Brain microvascular endothelial cell (primary cell): ENCODE results near the gene FGGY.

Source experiments
- DNase-seq: peaks from one replicate; pipeline ENCODE4 v3.0.0-alpha.2; 2020
- H3K27ac ChIP-seq: fragments of 250-450 bp; sonication (Bioruptor Pico); 2 replicates; pipeline ENCODE4 v1.5.1; 2020; ENCODE audit warnings: mild to moderate bottlenecking, moderate library complexity
- H3K27me3 ChIP-seq: fragments of 250-450 bp; sonication (Bioruptor Pico); replicated peaks from 2 replicates; pipeline ENCODE4 v1.5.1; 2020; ENCODE audit warnings: mild to moderate bottlenecking
- H3K36me3 ChIP-seq: fragments of 250-450 bp; sonication (Bioruptor Pico); replicated peaks from 2 replicates; pipeline ENCODE4 v1.5.1; 2020; ENCODE audit warnings: mild to moderate bottlenecking
- H3K4me3 ChIP-seq: 2 replicates; pipeline ENCODE4 v1.5.1; 2011; ENCODE audit warnings: low read depth, mild to moderate bottlenecking, control low read depth, low read length, moderate library complexity
- CTCF ChIP-seq: IDR thresholded peaks from 2 replicates; pipeline ENCODE4 v1.5.1; 2011; ENCODE audit warnings: low read depth, mild to moderate bottlenecking, moderate library complexity, low read length, control low read depth, inconsistent platforms; ENCODE audit errors: missing control alignments
- in situ Hi-C: cut with HindIII; loops from 2 replicates; pipeline ENCODE4 v1.10.0; 2017; ENCODE audit warnings: low sequenced_read_pairs, low pct_ligation_motif_present

FGGY gene

GRCh38 chr1:59279645-59280044 lies 17.2 kb upstream of the FGGY start:
- Histone ChIP-seq H3K36me3 (no peaks in the 10 kb centered on the region), H3K27me3 (no peaks in the 10 kb centered on the region), H3K4me3 (no peak overlapping the region), H3K27ac (no peak overlapping the region)
- no peak for DNase-seq
- in situ Hi-C loops, result no loop called here
- no peak for TF ChIP-seq CTCF

GRCh38 chr1:59282951-59283350 lies 13.9 kb upstream of the FGGY start:
- Histone ChIP-seq H3K27ac (no peak overlapping the region), H3K36me3 (no peaks in the 10 kb centered on the region), H3K4me3 (no peak overlapping the region), H3K27me3 (no peaks in the 10 kb centered on the region)
- no peak for TF ChIP-seq CTCF
- DNase-seq, result no peak
- in situ Hi-C loops, result no loop called here

- H3K36me3 ChIP-seq, result no peaks in the 10 kb centered on the region
- no peak for TF ChIP-seq CTCF
- no peaks in the 10 kb centered on the region for H3K27me3 ChIP-seq
- in situ Hi-C loops, result no loop called here
- no peak overlapping the region for H3K4me3 ChIP-seq
- no peak for DNase-seq
- no peak overlapping the region for H3K27ac ChIP-seq
Measured at GRCh38 chr1:59285691-59286090, 11.2 kb upstream of the FGGY start.

GRCh38 chr1:59288046-59288445 lies 8.8 kb upstream of the FGGY start:
- TF ChIP-seq CTCF, result no peak
- H3K27me3 ChIP-seq, result no peaks in the 10 kb centered on the region
- no peak for DNase-seq
- H3K27ac ChIP-seq, result no peak overlapping the region
- H3K36me3 ChIP-seq, result no peaks in the 10 kb centered on the region
- H3K4me3 ChIP-seq, result no peak overlapping the region
- in situ Hi-C loops, result no loop called here

- H3K36me3 ChIP-seq, result no peaks in the 10 kb centered on the region
- no peaks in the 10 kb centered on the region for H3K27me3 ChIP-seq
- H3K4me3 ChIP-seq, result no peak overlapping the region
- in situ Hi-C loops, result no loop called here
- no peak for TF ChIP-seq CTCF
- no peak overlapping the region for H3K27ac ChIP-seq
- DNase-seq, result no peak
Measured at GRCh38 chr1:59289570-59289969, 7.3 kb upstream of the FGGY start.

- DNase-seq, result peak; percentile 35
- Histone ChIP-seq H3K27ac (no peak overlapping the region), H3K36me3 (no peaks in the 10 kb centered on the region), H3K4me3 (no peak overlapping the region), H3K27me3 (no peaks in the 10 kb centered on the region)
- peak; percentile 65 for TF ChIP-seq CTCF
- in situ Hi-C loops, result no loop called here
Measured at GRCh38 chr1:59290193-59290949, 6.5 kb upstream of the FGGY start.
